BJ (cell line): ENCODE results near the gene PEF1. TPM values are rescaled to one million over a fixed set of nuclear protein-coding genes. Genes with fewer than 3 reads are reported as not detected.

ENCODE experiments used
- CTCF ChIA-PET: fragments of 350-600 bp; formaldehyde crosslinking; extraction: SDS; loops from one replicate; lab custom pipeline; 2021; ENCODE audit warnings: antibody characterized with exemption, inconsistent platforms; lab: Yijun Ruan, JAX
- POLR2A ChIA-PET: fragments of 300-600 bp; sonication (Branson Sonifier 250); formaldehyde crosslinking; extraction: SDS; loops from one replicate; lab custom pipeline; 2021; ENCODE audit warnings: antibody characterized with exemption; lab: Charles Lee
- DNase-seq: peaks from one replicate; pipeline ENCODE4 v3.0.0-alpha.2; 2011; ENCODE audit warnings: low read depth
- H3K27me3 ChIP-seq: 2 replicates; pipeline ENCODE4 v1.6.0; 2011; ENCODE audit warnings: low read length; ENCODE audit not compliant: control insufficient read depth, insufficient read depth
- H3K36me3 ChIP-seq: 2 replicates; pipeline ENCODE4 v1.5.1; 2011; ENCODE audit warnings: low read length; ENCODE audit not compliant: control insufficient read depth, insufficient read depth
- H3K4me3 ChIP-seq: 2 replicates; pipeline ENCODE4 v1.5.1; 2011; ENCODE audit warnings: low read depth, mild to moderate bottlenecking, control low read depth, low read length
- CTCF ChIP-seq: IDR thresholded peaks from 2 replicates; pipeline ENCODE4 v1.5.1; 2011; ENCODE audit warnings: low read depth, mild to moderate bottlenecking, control low read depth, inconsistent platforms, low read length, moderate library complexity; ENCODE audit not compliant: insufficient read depth
- polyA plus RNA-seq: library from polyadenylated mRNA; depleted of rRNA; stranded (reverse); fragments of >200 nt; gene quantifications from 2 replicates; pipeline ENCODE4 v1.2.3, GENCODE V29; 2011

Gene PEF1
- polyA plus RNA-seq, 1 experiment, result 145 TPM

- TF ChIP-seq CTCF, result no peak
- no peak overlapping the region for H3K4me3 ChIP-seq
- DNase-seq, result no peak
- ChIA-PET POLR2A (no interaction called here), CTCF (interaction anchor here (1.4 kb wide), 1 partner anchor 10 kb away, joined by 3 read pairs; no protein-coding TSS in a partner anchor)
- peaks cover 6% of the 10 kb centered on the region for H3K36me3 ChIP-seq
- H3K27me3 ChIP-seq, result 0 out of 2 replicates have a peak, but pooled peaks cover 2% of the 10 kb centered on the region
Observed at GRCh38 chr1:31623365-31623764, 21.3 kb downstream of the PEF1 start.

- DNase-seq, result no peak
- ChIA-PET CTCF (interaction anchor here (0.6 to 1.4 kb wide), 2 partner anchors 11 to 12 kb away, joined by 3 read pairs; no protein-coding TSS in a partner anchor), POLR2A (no interaction called here)
Observed at GRCh38 chr1:31621847-31622730, 22.6 kb downstream of the PEF1 start.

DNA sequence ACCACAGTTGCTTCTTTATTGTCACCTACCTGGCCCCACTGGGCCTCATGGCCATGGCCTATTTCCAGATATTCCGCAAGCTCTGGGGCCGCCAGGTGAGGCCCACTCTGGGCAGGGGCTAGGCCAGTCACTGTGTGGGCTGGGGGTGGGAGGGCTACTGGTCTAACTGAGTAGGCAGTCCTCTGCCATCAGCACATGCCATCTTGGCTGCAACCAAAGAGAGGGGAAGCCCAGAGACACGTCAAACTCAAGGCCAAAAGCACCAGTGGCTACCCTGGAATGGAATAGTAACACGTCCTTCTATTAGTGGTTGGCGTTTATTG lies 23.2 kb downstream of the PEF1 start:
- DNase-seq, result no peak

More at GRCh38 chr1:31621847-31622730, 22.6 kb downstream of the PEF1 start:
- TF ChIP-seq CTCF, result no peak
- Histone ChIP-seq H3K27me3 (peaks cover 3% of the 10 kb centered on the region), H3K36me3 (peaks cover 2% of the 10 kb centered on the region; the same call in 1 of the 2 replicates), H3K4me3 (no peak overlapping the region)

DNA sequence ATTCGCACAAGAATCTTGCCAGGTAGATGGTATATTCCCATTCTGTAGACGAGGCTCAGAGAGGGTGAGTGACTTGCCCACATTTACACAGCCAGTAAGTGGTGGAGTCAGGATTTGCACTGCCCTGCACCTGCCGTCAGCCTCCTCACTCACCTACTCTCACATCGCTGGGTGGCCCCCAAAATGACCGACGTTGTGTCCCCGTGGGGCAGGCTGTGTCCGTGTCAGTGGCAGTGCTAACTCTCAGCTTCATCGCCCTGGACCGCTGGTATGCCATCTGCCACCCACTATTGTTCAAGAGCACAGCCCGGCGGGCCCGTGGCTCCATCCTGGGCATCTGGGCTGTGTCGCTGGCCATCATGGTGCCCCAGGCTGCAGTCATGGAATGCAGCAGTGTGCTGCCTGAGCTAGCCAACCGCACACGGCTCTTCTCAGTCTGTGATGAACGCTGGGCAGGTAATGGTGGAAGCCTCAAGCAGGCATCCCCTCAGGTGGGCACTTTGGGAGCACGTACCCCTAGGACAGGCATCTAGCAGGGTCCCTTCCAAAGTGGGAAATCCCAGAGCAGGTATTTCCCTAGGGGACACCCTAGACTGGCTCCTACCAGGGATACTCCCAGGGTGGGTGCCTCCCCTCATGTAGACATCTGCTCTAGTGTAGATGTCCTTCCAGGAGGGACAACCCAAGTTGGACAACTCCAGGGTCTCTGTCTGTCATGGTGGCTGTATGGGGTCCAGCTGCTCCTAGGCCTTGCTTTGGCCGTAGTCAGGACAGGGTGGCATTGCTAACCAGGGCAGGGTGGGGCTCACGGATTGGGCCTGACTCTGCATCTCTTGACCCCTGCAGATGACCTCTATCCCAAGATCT lies 23.8 kb downstream of the PEF1 start:
- H3K36me3 ChIP-seq, result no peaks in the 10 kb centered on the region
- no peak for DNase-seq
- H3K27me3 ChIP-seq, result peaks cover 11% of the 10 kb centered on the region
- POLR2A ChIA-PET, result no interaction called here
- H3K4me3 ChIP-seq, result no peak overlapping the region
- TF ChIP-seq CTCF, result no peak
- CTCF ChIA-PET, result interaction anchor here (0.5 to 0.6 kb wide), 3 partner anchors 12 to 365 kb away, joined by 3 read pairs; no protein-coding TSS in a partner anchor

More for the DNA sequence above, 23.2 kb downstream of the PEF1 start:
- H3K4me3 ChIP-seq, result no peak overlapping the region
- H3K36me3 ChIP-seq, result no peaks in the 10 kb centered on the region
- ChIA-PET POLR2A (no interaction called here), CTCF (interaction anchor here (0.6 kb wide), 1 partner anchor 12 kb away, joined by 3 read pairs; no protein-coding TSS in a partner anchor)
- no peak for TF ChIP-seq CTCF
- peaks cover 8% of the 10 kb centered on the region for H3K27me3 ChIP-seq
